ENCODE results near the gene ERN2. TPM values are rescaled to one million over a fixed set of nuclear protein-coding genes. Genes with fewer than 3 reads are reported as not detected.

ERN2 gene
- total and polyA plus RNA-seq, 9 of the 15 experiments (the other 6 are each of a cell fraction or from before 2014, with no cell fraction given): 0.07 to 1.5 (median 0.51) TPM; not detected in 3

- no peak for TF ChIP-seq BRCA1 (IDR thresholded peaks at IDR 0.05)
- TF ChIP-seq BRCA1 (CRISPR knock-in tag; IDR thresholded peaks at IDR 0.05): no peak; the same call in 1 of the 2 replicates
- no peak for TF ChIP-seq RBM15 (IDR thresholded peaks at IDR 0.05; ENCODE audit: insufficient read depth, low read length)
- peak; percentile 76 for TF ChIP-seq SMARCA4 (IDR thresholded peaks at IDR 0.05)
- no peak for TF ChIP-seq RAD51 (IDR thresholded peaks at IDR 0.05; ENCODE audit: borderline replicate concordance, low read depth)
- no peak for TF ChIP-seq RFX5 (IDR thresholded peaks at IDR 0.05; ENCODE audit: low read depth, low read length)
- no peak for TF ChIP-seq MECOM (CRISPR knock-in tag; IDR thresholded peaks at IDR 0.05)
- TF ChIP-seq POLR3A (IDR thresholded peaks at IDR 0.05; ENCODE audit: borderline replicate concordance, extremely low read depth, insufficient read depth, insufficient read length): no peak
- TF ChIP-seq HSF4 (CRISPR knock-in tag; IDR thresholded peaks at IDR 0.05; ENCODE audit: borderline replicate concordance): no peak
- TF ChIP-seq CHD2 (IDR thresholded peaks at IDR 0.05; ENCODE audit: low read depth, low read length): no peak
- TF ChIP-seq, protein P1, sequence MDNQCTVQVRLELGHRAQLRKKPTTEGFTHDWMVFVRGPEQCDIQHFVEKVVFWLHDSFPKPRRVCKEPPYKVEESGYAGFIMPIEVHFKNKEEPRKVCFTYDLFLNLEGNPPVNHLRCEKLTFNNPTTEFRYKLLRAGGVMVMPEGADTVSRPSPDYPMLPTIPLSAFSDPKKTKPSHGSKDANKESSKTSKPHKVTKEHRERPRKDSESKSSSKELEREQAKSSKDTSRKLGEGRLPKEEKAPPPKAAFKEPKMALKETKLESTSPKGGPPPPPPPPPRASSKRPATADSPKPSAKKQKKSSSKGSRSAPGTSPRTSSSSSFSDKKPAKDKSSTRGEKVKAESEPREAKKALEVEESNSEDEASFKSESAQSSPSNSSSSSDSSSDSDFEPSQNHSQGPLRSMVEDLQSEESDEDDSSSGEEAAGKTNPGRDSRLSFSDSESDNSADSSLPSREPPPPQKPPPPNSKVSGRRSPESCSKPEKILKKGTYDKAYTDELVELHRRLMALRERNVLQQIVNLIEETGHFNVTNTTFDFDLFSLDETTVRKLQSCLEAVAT (IDR thresholded peaks at IDR 0.05): no peak
- TF ChIP-seq ZBTB8A (IDR thresholded peaks at IDR 0.05; ENCODE audit: partially characterized antibody): no peak
- TF ChIP-seq ZNF23 (CRISPR knock-in tag; IDR thresholded peaks at IDR 0.05): no peak
- no peak for TF ChIP-seq ZNF184 (CRISPR knock-in tag; IDR thresholded peaks at IDR 0.05)
- TF ChIP-seq NCOA6 (IDR thresholded peaks at IDR 0.05): no peak
- no peak for TF ChIP-seq ZZZ3 (IDR thresholded peaks at IDR 0.05)
- no peak for TF ChIP-seq ZNF717 (CRISPR knock-in tag; IDR thresholded peaks at IDR 0.05)
- no peak for TF ChIP-seq MTF1 (CRISPR knock-in tag; IDR thresholded peaks at IDR 0.05; ENCODE audit: borderline replicate concordance)
- peak; percentile 81 for TF ChIP-seq FOSL1 (tag; conservative IDR thresholded peaks at IDR 0.05)
- TF ChIP-seq, protein P2, sequence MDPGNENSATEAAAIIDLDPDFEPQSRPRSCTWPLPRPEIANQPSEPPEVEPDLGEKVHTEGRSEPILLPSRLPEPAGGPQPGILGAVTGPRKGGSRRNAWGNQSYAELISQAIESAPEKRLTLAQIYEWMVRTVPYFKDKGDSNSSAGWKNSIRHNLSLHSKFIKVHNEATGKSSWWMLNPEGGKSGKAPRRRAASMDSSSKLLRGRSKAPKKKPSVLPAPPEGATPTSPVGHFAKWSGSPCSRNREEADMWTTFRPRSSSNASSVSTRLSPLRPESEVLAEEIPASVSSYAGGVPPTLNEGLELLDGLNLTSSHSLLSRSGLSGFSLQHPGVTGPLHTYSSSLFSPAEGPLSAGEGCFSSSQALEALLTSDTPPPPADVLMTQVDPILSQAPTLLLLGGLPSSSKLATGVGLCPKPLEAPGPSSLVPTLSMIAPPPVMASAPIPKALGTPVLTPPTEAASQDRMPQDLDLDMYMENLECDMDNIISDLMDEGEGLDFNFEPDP (CRISPR knock-in tag; IDR thresholded peaks at IDR 0.05): no peak
- no peak for TF ChIP-seq CREBBP (IDR thresholded peaks at IDR 0.05; ENCODE audit: low read depth, low read length)
- TF ChIP-seq MEIS2 (IDR thresholded peaks at IDR 0.05; ENCODE audit: partially characterized antibody): no peak
- TF ChIP-seq NFE2 (IDR thresholded peaks at IDR 0.05; ENCODE audit: low read depth): peak; percentile 68
- TF ChIP-seq CBFA2T2 (conservative IDR thresholded peaks at IDR 0.05): no peak
- TF ChIP-seq PML (IDR thresholded peaks at IDR 0.05; ENCODE audit: low read length): no peak
- TF ChIP-seq KAT8 (IDR thresholded peaks at IDR 0.05; ENCODE audit: low read depth): no peak
- no peak for TF ChIP-seq ZNF217 (CRISPR knock-in tag; IDR thresholded peaks at IDR 0.05)
- TF ChIP-seq MAFG (tag; conservative IDR thresholded peaks at IDR 0.05): peak; percentile 33; the same call in 1 of the 2 replicates
- TF ChIP-seq HMG20A (CRISPR knock-in tag; conservative IDR thresholded peaks at IDR 0.05): no peak
- no peak for TF ChIP-seq ZNF311 (CRISPR knock-in tag; IDR thresholded peaks at IDR 0.05)
These were observed 33.6 kb downstream of the ERN2 start (continued) for GRCh38 chr16:23679274-23679985.
